Lung (tissue), 12 donors: ENCODE data around the gene SEC62. TPM values are rescaled to one million over a fixed set of nuclear protein-coding genes. Genes with fewer than 3 reads are reported as not detected.

Source experiments
- ATAC-seq: fragments of 200-7000 bp; cut with Tn5 transposase; one replicate; pipeline ENCODE4 v1.9.1; 2020; ENCODE audit warnings: moderate number of reproducible peaks; ENCODE audit not compliant: insufficient read depth, low FRiP score
- DNase-seq, 3 donors: peaks; one replicate each; pipeline ENCODE4 v3.0.0-alpha.2; 2013 to 2017
- H3K27ac ChIP-seq, 2 donors: one replicate each; pipeline ENCODE4 v1.5.1; 2013; ENCODE audit warnings: mild to moderate bottlenecking in 2 of 2, moderate library complexity in 2 of 2, control low read depth in 1 of 2, inconsistent platforms in 1 of 2, low read depth in 1 of 2, low read length in 1 of 2
- H3K27me3 ChIP-seq, 3 donors: one replicate each; pipeline ENCODE4 v1.5.1; 2013; ENCODE audit warnings: low read length in 2 of 3; ENCODE audit not compliant: control insufficient read depth in 3 of 3, insufficient read depth in 3 of 3
- H3K36me3 ChIP-seq, 4 donors: one replicate each; pipeline ENCODE4 v1.5.1; 2013; ENCODE audit warnings: low read length in 4 of 4, mild to moderate bottlenecking in 1 of 4, moderate library complexity in 1 of 4; ENCODE audit not compliant: control insufficient read depth in 4 of 4, insufficient read depth in 4 of 4
- H3K4me1 ChIP-seq, 5 donors: one replicate each; pipeline ENCODE4 v1.5.1; 2013; ENCODE audit warnings: low read length in 5 of 5, mild to moderate bottlenecking in 2 of 5, moderate library complexity in 1 of 5; ENCODE audit not compliant: control insufficient read depth in 5 of 5, insufficient read depth in 5 of 5
- H3K4me3 ChIP-seq: one replicate; pipeline ENCODE4 v1.5.1; 2013; ENCODE audit warnings: mild to moderate bottlenecking, control low read depth, moderate library complexity
- H3K9ac ChIP-seq, 2 donors: one replicate each; pipeline ENCODE4 v1.5.1; 2013; ENCODE audit warnings: low read length in 2 of 2, control low read depth in 1 of 2; ENCODE audit not compliant: insufficient read depth in 1 of 2
- H3K9me3 ChIP-seq, 4 donors: one replicate each; pipeline ENCODE4 v1.5.1; 2013; ENCODE audit warnings: low read length in 3 of 4, mild to moderate bottlenecking in 1 of 4, moderate library complexity in 1 of 4; ENCODE audit not compliant: control insufficient read depth in 4 of 4, insufficient read depth in 3 of 4
- WGBS, 2 donors: extraction: QIAGEN DNeasy Blood & Tissue Kit; methylation state at CpG; one replicate each; pipeline ENCODE4 v1.1.7; 2013; 5-methylcytosine and 5-hydroxymethylcytosine counted together
- polyA plus RNA-seq, 2 donors: library from polyadenylated mRNA; stranded (reverse); fragments of 200-250 nt; gene quantifications; one replicate each; pipeline ENCODE4 v1.2.1, GENCODE V29; 2013
- total RNA-seq, 2 donors: library from RNA; depleted of rRNA in 1 of 2; stranded (reverse); fragments of >200 nt in 1 of 2; gene quantifications; one replicate each; pipeline ENCODE4 v1.2.1, GENCODE V29; 2014 to 2021
- TF ChIP-seq, protein P1 (sequence below): IDR thresholded peaks from 2 replicates; pipeline ENCODE4 v1.5.1; 2012; ENCODE audit warnings: mild to moderate bottlenecking; ENCODE audit errors: control extremely low read depth, extremely low read depth
- donor health status: control.
- donor health status: control.
- donor health status: Bipolar disorder and iron deficiency.
- donor health status: healthy.
- donor health status: DM: yes; HTN: yes; CAD: no.

Gene SEC62
- total and polyA plus RNA-seq, 4 donors = 55.2 to 96.5 (median 62.7) TPM

DNA sequence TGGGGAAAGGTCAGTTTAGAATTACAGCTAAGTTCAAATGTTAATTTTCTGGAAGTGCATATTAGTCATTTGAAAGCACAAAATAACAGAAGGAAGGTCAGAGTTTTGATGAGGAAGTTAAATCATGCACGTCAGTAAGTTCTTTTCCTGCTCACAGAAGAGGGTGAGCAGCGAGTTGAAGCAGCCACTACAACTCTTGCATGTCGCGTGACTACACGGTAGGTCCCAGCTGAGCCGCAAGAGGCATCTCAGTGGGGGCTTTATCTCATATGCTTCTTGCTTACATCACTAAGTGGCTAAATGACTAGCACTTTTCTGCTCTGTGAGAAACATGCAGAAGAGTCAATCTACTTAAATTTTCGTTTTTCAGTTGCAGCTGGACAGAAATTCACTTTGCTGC is 21.3 kb upstream of the SEC62 start:
- TF ChIP-seq, protein P1, sequence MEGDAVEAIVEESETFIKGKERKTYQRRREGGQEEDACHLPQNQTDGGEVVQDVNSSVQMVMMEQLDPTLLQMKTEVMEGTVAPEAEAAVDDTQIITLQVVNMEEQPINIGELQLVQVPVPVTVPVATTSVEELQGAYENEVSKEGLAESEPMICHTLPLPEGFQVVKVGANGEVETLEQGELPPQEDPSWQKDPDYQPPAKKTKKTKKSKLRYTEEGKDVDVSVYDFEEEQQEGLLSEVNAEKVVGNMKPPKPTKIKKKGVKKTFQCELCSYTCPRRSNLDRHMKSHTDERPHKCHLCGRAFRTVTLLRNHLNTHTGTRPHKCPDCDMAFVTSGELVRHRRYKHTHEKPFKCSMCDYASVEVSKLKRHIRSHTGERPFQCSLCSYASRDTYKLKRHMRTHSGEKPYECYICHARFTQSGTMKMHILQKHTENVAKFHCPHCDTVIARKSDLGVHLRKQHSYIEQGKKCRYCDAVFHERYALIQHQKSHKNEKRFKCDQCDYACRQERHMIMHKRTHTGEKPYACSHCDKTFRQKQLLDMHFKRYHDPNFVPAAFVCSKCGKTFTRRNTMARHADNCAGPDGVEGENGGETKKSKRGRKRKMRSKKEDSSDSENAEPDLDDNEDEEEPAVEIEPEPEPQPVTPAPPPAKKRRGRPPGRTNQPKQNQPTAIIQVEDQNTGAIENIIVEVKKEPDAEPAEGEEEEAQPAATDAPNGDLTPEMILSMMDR = no peak
- H3K4me1 ChIP-seq = peaks cover 0 to 11% (median 3%) of the 10 kb centered on the region in 5 donors
- no peaks in the 10 kb centered on the region for H3K36me3 ChIP-seq
- no peak overlapping the region for H3K27ac ChIP-seq
- H3K4me3 ChIP-seq = no peak overlapping the region
- 19 to 33% methylated on average over 7 of the region's 7 CpGs for WGBS, 2 donors
- ATAC-seq (peak; percentile 63), DNase-seq (peak in 2 of 3 donors; percentile 14 to 41)
- peaks cover 0 to 2% (median 0%) of the 10 kb centered on the region in 4 donors for H3K9me3 ChIP-seq
- H3K9ac ChIP-seq = no peak overlapping the region
- H3K27me3 ChIP-seq = no peaks in the 10 kb centered on the region

DNA sequence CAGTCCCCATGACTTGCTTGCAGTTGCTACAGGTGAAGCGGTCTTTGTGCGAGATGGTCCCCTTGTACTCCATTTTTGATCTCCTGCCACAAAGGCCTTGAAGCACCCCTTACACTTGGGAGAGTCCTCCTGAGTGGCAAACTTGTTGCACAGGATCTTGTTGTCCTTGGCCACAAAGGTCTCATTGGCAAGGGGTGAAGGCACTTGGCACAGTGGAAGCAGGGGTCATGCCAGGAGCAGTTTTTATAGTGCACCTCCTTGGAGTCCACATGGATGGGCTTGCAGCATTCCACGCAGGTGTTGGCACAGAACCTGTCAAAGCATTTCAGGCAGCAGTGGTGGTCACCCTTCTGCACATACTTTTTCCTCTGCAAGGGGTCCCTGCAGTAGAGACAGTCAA is 20.3 kb upstream of the SEC62 start:
- Histone ChIP-seq H3K9me3 (peaks cover 0 to 2% (median 0%) of the 10 kb centered on the region in 4 donors), H3K27me3 (no peaks in the 10 kb centered on the region), H3K27ac (no peak overlapping the region), H3K4me1 (peaks cover 0 to 11% (median 3%) of the 10 kb centered on the region in 5 donors), H3K36me3 (no peaks in the 10 kb centered on the region), H3K4me3 (no peak overlapping the region), H3K9ac (no peak overlapping the region)
- TF ChIP-seq, protein P1 = no peak
- ATAC-seq = no peak
- no peak for DNase-seq
- WGBS, 2 donors = 75 to 98% methylated on average over 3 of the region's 3 CpGs

DNA sequence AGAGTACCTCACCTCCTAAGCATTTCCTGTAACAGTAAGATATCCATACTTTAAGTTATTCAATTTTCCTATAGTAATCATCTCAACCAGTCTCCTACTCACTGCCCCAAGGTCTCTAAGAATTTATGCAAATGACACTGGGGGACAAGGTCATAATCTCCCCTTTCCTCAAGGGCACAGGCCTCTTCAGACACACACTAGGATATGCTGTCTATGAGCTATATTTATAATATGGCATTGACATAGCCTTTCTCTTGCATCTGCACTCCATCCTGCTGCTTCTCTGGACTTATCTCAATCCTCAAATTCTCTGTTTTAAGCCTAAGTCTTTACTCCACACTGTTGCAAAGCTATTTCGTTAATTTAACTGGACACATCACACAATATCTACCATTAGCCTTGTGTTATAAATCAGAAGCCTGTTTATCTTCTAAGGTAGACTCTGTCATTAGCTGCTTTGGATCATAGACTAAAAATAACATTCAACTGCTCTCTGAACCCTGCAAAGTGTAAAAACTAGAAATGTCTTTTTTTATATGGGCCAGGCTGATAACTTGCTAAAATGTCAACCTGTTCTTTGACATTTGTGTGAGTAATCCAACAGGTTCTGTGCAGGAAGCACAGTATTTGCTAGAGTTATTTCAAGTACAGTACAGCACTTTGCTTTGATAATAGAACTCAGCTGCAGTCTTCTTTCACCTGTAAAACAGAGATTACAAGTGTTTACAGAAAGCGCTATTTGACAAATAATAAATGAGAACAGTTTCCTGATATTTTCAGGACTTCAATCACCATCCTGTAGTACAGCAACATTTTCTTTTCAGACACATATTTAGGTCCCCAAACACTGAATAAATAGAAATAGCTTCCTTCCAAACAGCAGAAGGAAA is 17.8 kb upstream of the SEC62 start:
- Histone ChIP-seq H3K36me3 (no peaks in the 10 kb centered on the region), H3K9ac (no peak overlapping the region), H3K27ac (no peak overlapping the region), H3K4me3 (no peak overlapping the region), H3K4me1 (peaks cover 0 to 11% (median 3%) of the 10 kb centered on the region in 5 donors), H3K27me3 (no peaks in the 10 kb centered on the region), H3K9me3 (no peaks in the 10 kb centered on the region)
- peak; percentile 39 for ATAC-seq
- peak in 2 of 3 donors; percentile 52 to 69 for DNase-seq
- TF ChIP-seq, protein P1 = no peak
- WGBS, 2 donors = 66 to 78% methylated on average over 2 of the region's 2 CpGs
